HG02938 (cell line): ENCODE results near the gene S100A16.
"Not testable (repeated sequence)": the region's sequence is repeated elsewhere in the genome, so short reads cannot be mapped to it uniquely, and the experiment has no call there.

Experiments used
- ATAC-seq: cut with Tn5 transposase; IDR thresholded peaks from one replicate; pipeline ENCODE4 v1.9.1; 2021; ENCODE audit warnings: mild to moderate bottlenecking, moderate library complexity; ENCODE audit not compliant: unreplicated experiment

The S100A16 gene

GRCh38 chr1:153588033-153588432 is 24.9 kb downstream of the S100A16 start:
- ATAC-seq, result not testable (repeated sequence)

- ATAC-seq, result no peak
Observed at GRCh38 chr1:153587314-153587713, 25.6 kb downstream of the S100A16 start.

- ATAC-seq, result no peak
Observed at GRCh38 chr1:153586347-153586746, 26.6 kb downstream of the S100A16 start.

GRCh38 chr1:153585006-153585405 is 27.9 kb downstream of the S100A16 start:
- no peak for ATAC-seq

GRCh38 chr1:153583976-153584375 is 29.0 kb downstream of the S100A16 start:
- no peak for ATAC-seq

- ATAC-seq, result not testable (repeated sequence)
Observed at GRCh38 chr1:153583514-153583913, 29.4 kb downstream of the S100A16 start.

GRCh38 chr1:153582836-153583235 is 30.1 kb downstream of the S100A16 start:
- not testable (repeated sequence) for ATAC-seq

- no peak for ATAC-seq
Observed at GRCh38 chr1:153578936-153579335, 34.0 kb downstream of the S100A16 start.

- ATAC-seq, result no peak
Observed at GRCh38 chr1:153578490-153578889, 34.4 kb downstream of the S100A16 start.

GRCh38 chr1:153577624-153578051 is 35.3 kb downstream of the S100A16 start:
- no peak for ATAC-seq

GRCh38 chr1:153577138-153577537 is 35.8 kb downstream of the S100A16 start:
- no peak for ATAC-seq

- not testable (repeated sequence) for ATAC-seq
Observed at GRCh38 chr1:153575497-153575896, 37.4 kb downstream of the S100A16 start.

GRCh38 chr1:153575081-153575491 is 37.9 kb downstream of the S100A16 start:
- not testable (repeated sequence) for ATAC-seq

- no peak for ATAC-seq
Observed at GRCh38 chr1:153573351-153573750, 39.6 kb downstream of the S100A16 start.

- no peak for ATAC-seq
Observed at GRCh38 chr1:153572569-153573015, 40.3 kb downstream of the S100A16 start.

- ATAC-seq, result no peak
Observed at GRCh38 chr1:153571706-153572105, 41.2 kb downstream of the S100A16 start.

GRCh38 chr1:153570874-153571273 is 42.1 kb downstream of the S100A16 start:
- ATAC-seq, result no peak

- ATAC-seq, result no peak
Observed at GRCh38 chr1:153569465-153569864, 43.5 kb downstream of the S100A16 start.

- no peak for ATAC-seq
Observed at GRCh38 chr1:153568367-153569099, 44.4 kb downstream of the S100A16 start.

GRCh38 chr1:153567621-153568366 is 45.1 kb downstream of the S100A16 start:
- no peak for ATAC-seq

GRCh38 chr1:153566414-153567371 is 46.2 kb downstream of the S100A16 start:
- peak; percentile 33 for ATAC-seq
